SHP77 (cell line): ENCODE data around the gene RUFY3.

Source experiments
- DNase-seq, 2 experiments: peaks; one replicate each; lab custom pipeline; 2025; lab: John Stamatoyannopoulos, UW

RUFY3 gene

GRCh38 chr4:70841211-70841610 lies 119.4 kb downstream of the RUFY3 start:
- no peak for DNase-seq

GRCh38 chr4:70841951-70842350 lies 120.2 kb downstream of the RUFY3 start:
- no peak for DNase-seq

GRCh38 chr4:70842761-70843435 lies 121.1 kb downstream of the RUFY3 start:
- DNase-seq, result no peak

- DNase-seq, result no peak
Observed at GRCh38 chr4:70844180-70844579, 122.4 kb downstream of the RUFY3 start.

GRCh38 chr4:70849291-70849690 lies 127.5 kb downstream of the RUFY3 start:
- DNase-seq, result no peak

- DNase-seq, result no peak
Observed at GRCh38 chr4:70855464-70855863, 133.7 kb downstream of the RUFY3 start.
